ENCODE measurements around the gene ZNF473.

DNA sequence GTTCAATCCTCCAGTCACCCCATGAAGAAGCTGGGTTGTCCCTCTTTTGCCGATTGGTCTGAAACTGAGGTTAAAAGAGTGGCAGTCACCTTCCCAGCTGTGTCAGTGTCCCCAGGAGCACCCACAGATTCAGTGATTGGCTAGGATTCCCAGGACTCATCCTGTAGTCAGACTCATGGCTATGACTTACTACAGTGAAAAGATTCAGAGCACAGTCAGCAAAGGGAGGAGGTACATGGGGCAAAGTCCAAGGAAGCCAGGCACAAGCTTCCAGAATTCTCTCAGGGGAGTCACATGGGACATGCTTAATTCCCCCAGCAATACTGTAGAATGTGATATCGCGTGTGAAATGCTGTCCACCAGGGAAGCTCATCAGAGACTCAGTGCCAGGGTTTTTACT lies 14.2 kb downstream of the ZNF473 start:
- TF ChIP-seq, protein P1, sequence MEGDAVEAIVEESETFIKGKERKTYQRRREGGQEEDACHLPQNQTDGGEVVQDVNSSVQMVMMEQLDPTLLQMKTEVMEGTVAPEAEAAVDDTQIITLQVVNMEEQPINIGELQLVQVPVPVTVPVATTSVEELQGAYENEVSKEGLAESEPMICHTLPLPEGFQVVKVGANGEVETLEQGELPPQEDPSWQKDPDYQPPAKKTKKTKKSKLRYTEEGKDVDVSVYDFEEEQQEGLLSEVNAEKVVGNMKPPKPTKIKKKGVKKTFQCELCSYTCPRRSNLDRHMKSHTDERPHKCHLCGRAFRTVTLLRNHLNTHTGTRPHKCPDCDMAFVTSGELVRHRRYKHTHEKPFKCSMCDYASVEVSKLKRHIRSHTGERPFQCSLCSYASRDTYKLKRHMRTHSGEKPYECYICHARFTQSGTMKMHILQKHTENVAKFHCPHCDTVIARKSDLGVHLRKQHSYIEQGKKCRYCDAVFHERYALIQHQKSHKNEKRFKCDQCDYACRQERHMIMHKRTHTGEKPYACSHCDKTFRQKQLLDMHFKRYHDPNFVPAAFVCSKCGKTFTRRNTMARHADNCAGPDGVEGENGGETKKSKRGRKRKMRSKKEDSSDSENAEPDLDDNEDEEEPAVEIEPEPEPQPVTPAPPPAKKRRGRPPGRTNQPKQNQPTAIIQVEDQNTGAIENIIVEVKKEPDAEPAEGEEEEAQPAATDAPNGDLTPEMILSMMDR (IDR thresholded peaks at IDR 0.05): no peak
- TF ChIP-seq, protein P2, sequence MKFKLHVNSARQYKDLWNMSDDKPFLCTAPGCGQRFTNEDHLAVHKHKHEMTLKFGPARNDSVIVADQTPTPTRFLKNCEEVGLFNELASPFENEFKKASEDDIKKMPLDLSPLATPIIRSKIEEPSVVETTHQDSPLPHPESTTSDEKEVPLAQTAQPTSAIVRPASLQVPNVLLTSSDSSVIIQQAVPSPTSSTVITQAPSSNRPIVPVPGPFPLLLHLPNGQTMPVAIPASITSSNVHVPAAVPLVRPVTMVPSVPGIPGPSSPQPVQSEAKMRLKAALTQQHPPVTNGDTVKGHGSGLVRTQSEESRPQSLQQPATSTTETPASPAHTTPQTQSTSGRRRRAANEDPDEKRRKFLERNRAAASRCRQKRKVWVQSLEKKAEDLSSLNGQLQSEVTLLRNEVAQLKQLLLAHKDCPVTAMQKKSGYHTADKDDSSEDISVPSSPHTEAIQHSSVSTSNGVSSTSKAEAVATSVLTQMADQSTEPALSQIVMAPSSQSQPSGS (CRISPR knock-in tag; IDR thresholded peaks at IDR 0.05; ENCODE audit: borderline replicate concordance, low read depth): no peak
- TF ChIP-seq SMAD4 (CRISPR knock-in tag; IDR thresholded peaks at IDR 0.05) (no peak), ESRRA (CRISPR knock-in tag; IDR thresholded peaks at IDR 0.05; ENCODE audit: borderline replicate concordance) (no peak), ZNF232 (CRISPR knock-in tag; IDR thresholded peaks at IDR 0.05) (no peak)

All from WTC11 (cell line).